SK-N-SH treated with all-trans-retinoic acid at 6 μM for 48 hours (cell line): ENCODE results near the gene PSAP.

Experiments
- ATAC-seq: fragments of 200-7000 bp; cut with Tn5 transposase; 3 replicates; pipeline ENCODE4 v1.9.1; 2020; ENCODE audit warnings: mild to moderate bottlenecking, moderate library complexity
- ARNTL ChIP-seq: fragments of 450-650 bp; formaldehyde crosslinking; IDR thresholded peaks from 2 replicates; pipeline ENCODE4 v1.5.0; 2020; ENCODE audit warnings: low read depth, mild to moderate bottlenecking, moderate library complexity, borderline replicate concordance
- BACH2 ChIP-seq: fragments of 250-450 bp; sonication (Bioruptor Pico); IDR thresholded peaks from 2 replicates; pipeline ENCODE4 v1.9.0; 2021; ENCODE audit warnings: mild to moderate bottlenecking, borderline replicate concordance
- CSDC2 ChIP-seq: fragments of 250-450 bp; sonication (Bioruptor Pico); IDR thresholded peaks from 2 replicates; pipeline ENCODE4 v1.5.0; 2020; ENCODE audit warnings: mild to moderate bottlenecking, moderate library complexity
- ESRRG ChIP-seq: fragments of 250-450 bp; sonication (Bioruptor Pico); IDR thresholded peaks from 2 replicates; pipeline ENCODE4 v1.6.1; 2021; ENCODE audit warnings: mild to moderate bottlenecking
- GLIS3 ChIP-seq: fragments of 250-450 bp; sonication (Bioruptor Pico); IDR thresholded peaks from 2 replicates; pipeline ENCODE4 v1.5.0; 2020; ENCODE audit warnings: mild to moderate bottlenecking, moderate library complexity
- ISL1 ChIP-seq: fragments of 250-450 bp; sonication (Bioruptor Pico); IDR thresholded peaks from 2 replicates; pipeline ENCODE4 v2.1.2; 2022; ENCODE audit warnings: mild to moderate bottlenecking, moderate library complexity
- OSR1 ChIP-seq: fragments of 250-450 bp; sonication (Bioruptor Pico); IDR thresholded peaks from 2 replicates; pipeline ENCODE4 v1.8.0; 2022; ENCODE audit warnings: moderate library complexity, mild to moderate bottlenecking, inconsistent platforms
- PPARA ChIP-seq: fragments of 250-450 bp; sonication (Bioruptor Pico); IDR thresholded peaks from 2 replicates; pipeline ENCODE4 v1.5.0; 2020; ENCODE audit warnings: mild to moderate bottlenecking, borderline replicate concordance
- RARB ChIP-seq: fragments of 250-450 bp; sonication (Bioruptor Pico); IDR thresholded peaks from 2 replicates; pipeline ENCODE4 v1.8.0; 2021; ENCODE audit warnings: mild to moderate bottlenecking, moderate library complexity
- TOX ChIP-seq: fragments of 250-450 bp; sonication (Bioruptor Pico); IDR thresholded peaks from 2 replicates; pipeline ENCODE4 v1.8.0; 2021; ENCODE audit warnings: mild to moderate bottlenecking, moderate library complexity, borderline replicate concordance
- ZC3H10 ChIP-seq: fragments of 250-450 bp; sonication (Bioruptor Pico); IDR thresholded peaks from 2 replicates; pipeline ENCODE4 v1.5.1; 2021; ENCODE audit warnings: mild to moderate bottlenecking, moderate library complexity
- ZFP3 ChIP-seq: fragments of 250-450 bp; sonication (Bioruptor Pico); IDR thresholded peaks from 2 replicates; pipeline ENCODE4 v1.5.0; 2020; ENCODE audit warnings: mild to moderate bottlenecking, moderate library complexity
- ZNF565 ChIP-seq: fragments of 450-650 bp; formaldehyde crosslinking; conservative IDR thresholded peaks from 2 replicates; pipeline ENCODE4 v1.5.0; 2020; ENCODE audit warnings: low read depth, mild to moderate bottlenecking, moderate library complexity
- ZNF8 ChIP-seq: fragments of 450-650 bp; formaldehyde crosslinking; IDR thresholded peaks from 2 replicates; pipeline ENCODE4 v1.5.0; 2020; ENCODE audit warnings: mild to moderate bottlenecking, moderate library complexity
- TF ChIP-seq, protein P1 (sequence below): fragments of 250-450 bp; sonication (Bioruptor Pico); IDR thresholded peaks from 2 replicates; pipeline ENCODE4 v1.8.0; 2020; ENCODE audit warnings: mild to moderate bottlenecking, moderate library complexity, borderline replicate concordance
- TF ChIP-seq, protein P2 (sequence below): fragments of 250-450 bp; sonication (Bioruptor Pico); IDR thresholded peaks from 2 replicates; pipeline ENCODE4 v1.5.1; 2021; ENCODE audit warnings: mild to moderate bottlenecking, moderate library complexity
- TF ChIP-seq, protein P3 (sequence below): fragments of 250-450 bp; sonication (Bioruptor Pico); IDR thresholded peaks from 2 replicates; pipeline ENCODE4 v1.8.0; 2021; ENCODE audit warnings: low read depth, mild to moderate bottlenecking, moderate library complexity, borderline replicate concordance
- TF ChIP-seq, protein P4 (sequence below): fragments of 250-450 bp; sonication (Bioruptor Pico); IDR thresholded peaks from 2 replicates; pipeline ENCODE4 v1.5.0; 2020; ENCODE audit warnings: mild to moderate bottlenecking, moderate library complexity

Gene PSAP

DNA sequence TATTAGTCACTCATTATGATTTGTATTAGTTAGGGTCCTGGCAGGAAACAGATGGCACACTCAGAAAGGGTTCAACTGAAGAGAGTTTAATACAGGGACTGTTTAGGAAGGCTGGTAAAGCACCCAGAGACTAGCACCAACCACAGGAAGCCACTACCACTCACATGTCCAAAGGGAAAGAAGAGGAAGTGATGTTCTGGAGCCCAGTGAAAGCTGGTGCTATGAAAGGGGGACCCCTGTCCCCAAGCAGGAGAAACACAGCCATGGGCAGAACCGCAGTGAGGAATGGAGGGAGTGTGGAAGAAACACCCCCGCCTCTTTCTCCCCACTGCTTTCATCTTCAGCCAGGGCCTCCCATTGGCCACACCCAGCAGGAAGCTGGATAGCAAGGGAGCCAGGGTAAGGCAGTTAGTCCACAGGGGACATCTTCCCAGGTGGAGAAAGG, 74.5 kb downstream of the PSAP start (continued):
- TF ChIP-seq, protein P1, sequence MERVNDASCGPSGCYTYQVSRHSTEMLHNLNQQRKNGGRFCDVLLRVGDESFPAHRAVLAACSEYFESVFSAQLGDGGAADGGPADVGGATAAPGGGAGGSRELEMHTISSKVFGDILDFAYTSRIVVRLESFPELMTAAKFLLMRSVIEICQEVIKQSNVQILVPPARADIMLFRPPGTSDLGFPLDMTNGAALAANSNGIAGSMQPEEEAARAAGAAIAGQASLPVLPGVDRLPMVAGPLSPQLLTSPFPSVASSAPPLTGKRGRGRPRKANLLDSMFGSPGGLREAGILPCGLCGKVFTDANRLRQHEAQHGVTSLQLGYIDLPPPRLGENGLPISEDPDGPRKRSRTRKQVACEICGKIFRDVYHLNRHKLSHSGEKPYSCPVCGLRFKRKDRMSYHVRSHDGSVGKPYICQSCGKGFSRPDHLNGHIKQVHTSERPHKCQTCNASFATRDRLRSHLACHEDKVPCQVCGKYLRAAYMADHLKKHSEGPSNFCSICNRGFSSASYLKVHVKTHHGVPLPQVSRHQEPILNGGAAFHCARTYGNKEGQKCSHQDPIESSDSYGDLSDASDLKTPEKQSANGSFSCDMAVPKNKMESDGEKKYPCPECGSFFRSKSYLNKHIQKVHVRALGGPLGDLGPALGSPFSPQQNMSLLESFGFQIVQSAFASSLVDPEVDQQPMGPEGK (CRISPR knock-in tag) = no peak
- no peak for TF ChIP-seq RARB (CRISPR knock-in tag)
- no peak for TF ChIP-seq GLIS3
- TF ChIP-seq TOX (CRISPR knock-in tag) = no peak
- no peak for TF ChIP-seq ZFP3 (CRISPR knock-in tag)

DNA sequence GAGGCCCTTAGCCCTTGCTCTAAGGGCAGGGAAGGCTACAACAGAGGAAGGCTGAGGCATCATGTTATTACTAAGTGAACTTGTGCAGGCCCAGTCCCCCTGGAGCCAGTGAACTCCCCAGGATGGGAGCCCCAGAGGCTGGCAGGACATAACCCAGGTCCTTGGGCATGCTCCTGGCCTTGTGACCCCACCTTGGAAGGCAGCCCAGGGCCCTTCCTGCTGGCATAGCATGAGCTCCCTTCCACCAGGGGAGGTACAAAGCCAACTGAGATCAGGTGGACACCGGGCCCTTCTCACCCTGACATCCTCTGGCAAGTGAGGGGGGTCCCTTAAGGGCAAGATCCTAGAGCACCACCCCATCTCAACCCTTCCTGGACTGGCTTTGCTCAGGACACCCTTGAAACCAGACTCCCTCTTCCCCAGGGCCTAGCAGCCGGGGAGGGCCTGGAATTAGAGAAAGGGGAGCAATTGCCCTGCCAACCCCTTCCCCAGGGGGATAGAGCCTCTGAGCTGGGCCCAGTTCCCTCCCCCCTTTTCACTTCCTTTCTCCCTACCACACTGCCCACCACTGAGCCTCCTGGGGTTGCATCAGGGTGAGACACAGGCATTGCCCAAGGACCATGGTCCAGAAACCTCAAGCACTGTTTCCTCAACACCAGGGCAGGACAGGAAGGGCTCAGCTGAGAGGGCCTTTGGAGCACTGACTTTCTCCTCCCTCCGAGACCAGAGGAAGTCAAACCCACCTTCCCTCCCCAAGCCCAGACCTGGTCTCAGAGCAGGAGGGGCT, 75.9 kb downstream of the PSAP start:
- ATAC-seq = no peak

DNA sequence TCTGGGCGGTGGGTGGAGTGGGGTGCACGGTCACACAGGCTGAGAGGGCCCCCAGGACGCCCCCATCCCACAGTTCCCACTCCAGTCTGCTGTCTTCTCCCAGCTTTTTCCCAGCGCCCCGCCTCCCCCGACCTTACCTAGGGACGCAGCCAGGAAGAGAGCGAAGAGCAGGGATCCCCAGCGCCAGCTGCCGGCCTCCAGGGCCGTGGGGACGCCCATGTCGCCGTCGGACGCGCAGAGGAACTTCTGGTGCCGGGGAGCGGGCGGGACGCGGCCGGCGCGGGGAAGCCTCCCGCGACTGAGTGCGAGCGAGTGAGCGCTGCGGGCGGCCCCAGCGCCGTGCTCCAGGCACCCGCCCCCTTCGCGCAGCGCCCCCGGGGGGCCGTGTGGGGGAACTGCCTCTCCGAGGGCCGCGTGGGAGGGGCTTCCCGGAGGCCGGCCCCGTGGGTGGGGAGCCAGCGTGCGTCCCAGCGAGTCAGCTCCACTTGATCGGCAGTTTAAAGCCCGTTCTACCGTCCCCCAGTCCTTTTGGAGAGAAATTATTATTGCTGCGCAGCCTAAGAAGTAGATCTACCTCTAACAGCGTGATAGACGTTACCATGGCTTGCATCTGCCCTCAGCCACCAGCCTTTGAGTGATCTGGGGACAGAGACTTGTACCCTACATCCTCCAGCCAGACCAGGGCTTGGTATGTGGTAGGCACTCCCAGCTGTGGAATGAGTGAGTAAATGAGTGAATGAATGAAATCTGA, 77.7 kb downstream of the PSAP start, which contains the start of gene VSIR:
Gene VSIR, minus strand, starts transcription at position 300 of the 751 bp plus-strand sequence. Its CDS starts 81 bp downstream, at position 219.
- TF ChIP-seq ESRRG (CRISPR knock-in tag) (no peak), CSDC2 (CRISPR knock-in tag) (no peak), PPARA (no peak), ZC3H10 (no peak)
- peak; percentile 90 for ATAC-seq

More for the DNA sequence above, 75.9 kb downstream of the PSAP start:
- TF ChIP-seq CSDC2 (CRISPR knock-in tag) (no peak), ARNTL (no peak), ISL1 (CRISPR knock-in tag) (no peak), ZNF8 (CRISPR knock-in tag) (no peak), ZC3H10 (no peak), OSR1 (CRISPR knock-in tag) (no peak)
- TF ChIP-seq, protein P2, sequence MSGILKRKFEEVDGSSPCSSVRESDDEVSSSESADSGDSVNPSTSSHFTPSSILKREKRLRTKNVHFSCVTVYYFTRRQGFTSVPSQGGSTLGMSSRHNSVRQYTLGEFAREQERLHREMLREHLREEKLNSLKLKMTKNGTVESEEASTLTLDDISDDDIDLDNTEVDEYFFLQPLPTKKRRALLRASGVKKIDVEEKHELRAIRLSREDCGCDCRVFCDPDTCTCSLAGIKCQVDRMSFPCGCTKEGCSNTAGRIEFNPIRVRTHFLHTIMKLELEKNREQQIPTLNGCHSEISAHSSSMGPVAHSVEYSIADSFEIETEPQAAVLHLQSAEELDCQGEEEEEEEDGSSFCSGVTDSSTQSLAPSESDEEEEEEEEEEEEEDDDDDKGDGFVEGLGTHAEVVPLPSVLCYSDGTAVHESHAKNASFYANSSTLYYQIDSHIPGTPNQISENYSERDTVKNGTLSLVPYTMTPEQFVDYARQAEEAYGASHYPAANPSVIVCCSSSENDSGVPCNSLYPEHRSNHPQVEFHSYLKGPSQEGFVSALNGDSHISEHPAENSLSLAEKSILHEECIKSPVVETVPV (CRISPR knock-in tag) = no peak
- TF ChIP-seq, protein P3, sequence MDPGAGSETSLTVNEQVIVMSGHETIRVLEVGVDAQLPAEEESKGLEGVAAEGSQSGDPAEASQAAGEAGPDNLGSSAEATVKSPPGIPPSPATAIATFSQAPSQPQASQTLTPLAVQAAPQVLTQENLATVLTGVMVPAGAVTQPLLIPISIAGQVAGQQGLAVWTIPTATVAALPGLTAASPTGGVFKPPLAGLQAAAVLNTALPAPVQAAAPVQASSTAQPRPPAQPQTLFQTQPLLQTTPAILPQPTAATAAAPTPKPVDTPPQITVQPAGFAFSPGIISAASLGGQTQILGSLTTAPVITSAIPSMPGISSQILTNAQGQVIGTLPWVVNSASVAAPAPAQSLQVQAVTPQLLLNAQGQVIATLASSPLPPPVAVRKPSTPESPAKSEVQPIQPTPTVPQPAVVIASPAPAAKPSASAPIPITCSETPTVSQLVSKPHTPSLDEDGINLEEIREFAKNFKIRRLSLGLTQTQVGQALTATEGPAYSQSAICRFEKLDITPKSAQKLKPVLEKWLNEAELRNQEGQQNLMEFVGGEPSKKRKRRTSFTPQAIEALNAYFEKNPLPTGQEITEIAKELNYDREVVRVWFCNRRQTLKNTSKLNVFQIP (CRISPR knock-in tag) = no peak
- TF ChIP-seq, all 23 proteins: peak for 0

DNA sequence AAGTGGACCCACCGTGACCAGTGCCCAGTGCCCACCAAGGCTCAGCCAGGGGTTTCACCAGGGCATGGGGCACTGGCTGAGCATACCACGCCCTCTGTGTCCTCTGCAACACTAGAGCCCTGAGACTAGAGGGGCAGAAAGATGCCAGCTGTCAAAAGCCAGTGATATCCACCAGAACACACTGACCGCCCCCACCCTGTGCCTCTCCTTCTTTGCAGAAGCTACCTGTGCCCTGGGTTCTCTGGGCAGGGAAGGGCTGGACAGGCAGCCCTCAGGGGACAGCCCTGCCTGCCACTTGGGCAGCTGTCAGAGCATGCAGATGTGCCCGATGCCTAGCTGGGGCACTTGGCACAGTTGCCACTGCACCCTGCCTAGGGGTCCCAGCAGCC, 78.2 kb downstream of the PSAP start:
- TF ChIP-seq TOX (CRISPR knock-in tag) (no peak), BACH2 (CRISPR knock-in tag) (no peak), ZNF8 (CRISPR knock-in tag) (no peak), ZNF565 (no peak), ZC3H10 (no peak), ESRRG (CRISPR knock-in tag) (no peak), GLIS3 (no peak)
- TF ChIP-seq, protein P4, sequence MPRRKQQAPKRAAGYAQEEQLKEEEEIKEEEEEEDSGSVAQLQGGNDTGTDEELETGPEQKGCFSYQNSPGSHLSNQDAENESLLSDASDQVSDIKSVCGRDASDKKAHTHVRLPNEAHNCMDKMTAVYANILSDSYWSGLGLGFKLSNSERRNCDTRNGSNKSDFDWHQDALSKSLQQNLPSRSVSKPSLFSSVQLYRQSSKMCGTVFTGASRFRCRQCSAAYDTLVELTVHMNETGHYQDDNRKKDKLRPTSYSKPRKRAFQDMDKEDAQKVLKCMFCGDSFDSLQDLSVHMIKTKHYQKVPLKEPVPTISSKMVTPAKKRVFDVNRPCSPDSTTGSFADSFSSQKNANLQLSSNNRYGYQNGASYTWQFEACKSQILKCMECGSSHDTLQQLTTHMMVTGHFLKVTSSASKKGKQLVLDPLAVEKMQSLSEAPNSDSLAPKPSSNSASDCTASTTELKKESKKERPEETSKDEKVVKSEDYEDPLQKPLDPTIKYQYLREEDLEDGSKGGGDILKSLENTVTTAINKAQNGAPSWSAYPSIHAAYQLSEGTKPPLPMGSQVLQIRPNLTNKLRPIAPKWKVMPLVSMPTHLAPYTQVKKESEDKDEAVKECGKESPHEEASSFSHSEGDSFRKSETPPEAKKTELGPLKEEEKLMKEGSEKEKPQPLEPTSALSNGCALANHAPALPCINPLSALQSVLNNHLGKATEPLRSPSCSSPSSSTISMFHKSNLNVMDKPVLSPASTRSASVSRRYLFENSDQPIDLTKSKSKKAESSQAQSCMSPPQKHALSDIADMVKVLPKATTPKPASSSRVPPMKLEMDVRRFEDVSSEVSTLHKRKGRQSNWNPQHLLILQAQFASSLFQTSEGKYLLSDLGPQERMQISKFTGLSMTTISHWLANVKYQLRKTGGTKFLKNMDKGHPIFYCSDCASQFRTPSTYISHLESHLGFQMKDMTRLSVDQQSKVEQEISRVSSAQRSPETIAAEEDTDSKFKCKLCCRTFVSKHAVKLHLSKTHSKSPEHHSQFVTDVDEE (CRISPR knock-in tag) = no peak
- ATAC-seq = peak; percentile 19
